DND-41 (cell line): ENCODE data around the gene KLHL3.

Experiments used
- ATAC-seq: fragments of 200-7000 bp; cut with Tn5 transposase; 3 replicates; pipeline ENCODE4 v1.9.1; 2021; ENCODE audit warnings: low read depth; ENCODE audit not compliant: insufficient read depth
- DNase-seq: peaks from one replicate; pipeline ENCODE4 v3.0.0-alpha.2; 2020
- H2AFZ ChIP-seq: 2 replicates; pipeline ENCODE4 v1.6.0; 2012; ENCODE audit warnings: low read depth, low read length
- H3K27ac ChIP-seq: 2 replicates; pipeline ENCODE4 v1.5.1; 2012; ENCODE audit warnings: low read length, inconsistent platforms
- H3K27me3 ChIP-seq: fragments of 200-600 bp; sonication (generic); 2 replicates; pipeline ENCODE4 v1.6.0; 2012; ENCODE audit warnings: low read length, mild to moderate bottlenecking, inconsistent platforms; ENCODE audit not compliant: insufficient read depth, poor library complexity
- H3K36me3 ChIP-seq: 2 replicates; pipeline ENCODE4 v1.5.1; 2012; ENCODE audit warnings: low read length, inconsistent platforms; ENCODE audit not compliant: insufficient read depth
- H3K4me1 ChIP-seq: 2 replicates; pipeline ENCODE4 v1.5.1; 2012; ENCODE audit warnings: mild to moderate bottlenecking, low read length; ENCODE audit not compliant: insufficient read depth
- H3K4me2 ChIP-seq: 2 replicates; pipeline ENCODE4 v1.6.0; 2012; ENCODE audit warnings: mild to moderate bottlenecking, moderate library complexity, low read length, inconsistent platforms; ENCODE audit not compliant: insufficient read depth
- H3K4me3 ChIP-seq, 2 experiments: fragments of 200-600 bp in 1 of 2; shearing (Covaris generic) in 1 of 2; 2 replicates each; pipeline ENCODE4 v1.5.1; 2012 to 2016; ENCODE audit warnings: inconsistent platforms in 2 of 2, low read length in 2 of 2, mild to moderate bottlenecking in 2 of 2, low read depth in 1 of 2, moderate library complexity in 1 of 2
- H3K79me2 ChIP-seq: 2 replicates; pipeline ENCODE4 v1.6.0; 2012; ENCODE audit warnings: low read length, inconsistent platforms; ENCODE audit not compliant: insufficient read depth
- H3K9ac ChIP-seq: 2 replicates; pipeline ENCODE4 v1.6.0; 2012; ENCODE audit warnings: low read depth, mild to moderate bottlenecking, inconsistent platforms, low read length, moderate library complexity
- H3K9me3 ChIP-seq: 2 replicates; pipeline ENCODE4 v1.5.1; 2012; ENCODE audit warnings: low read length, moderate library complexity, mild to moderate bottlenecking, inconsistent platforms; ENCODE audit not compliant: insufficient read depth, severe bottlenecking
- H4K20me1 ChIP-seq: 2 replicates; pipeline ENCODE4 v1.6.0; 2012; ENCODE audit warnings: low read length; ENCODE audit not compliant: insufficient read depth
- CTCF ChIP-seq: IDR thresholded peaks from 2 replicates; pipeline ENCODE4 v1.5.1; 2012; ENCODE audit warnings: borderline replicate concordance, low read length, moderate library complexity, mild to moderate bottlenecking; ENCODE audit not compliant: poor library complexity, severe bottlenecking; ENCODE audit errors: extremely low read depth
- EZH2 ChIP-seq: IDR thresholded peaks from 3 replicates; pipeline ENCODE4 v1.6.1; 2012; ENCODE audit warnings: borderline replicate concordance, low read depth, mild to moderate bottlenecking, moderate library complexity, low read length, inconsistent platforms; ENCODE audit not compliant: severe bottlenecking

The KLHL3 gene

GRCh38 chr5:137738947-137739346 lies 3.1 kb upstream of the KLHL3 start:
- Histone ChIP-seq H3K4me2 (no peak overlapping the region), H3K79me2 (peaks cover under 1% of the 10 kb centered on the region; the same call in 1 of the 2 replicates), H2AFZ (no peak overlapping the region), H3K4me1 (peaks cover 22% of the 10 kb centered on the region), H3K4me3 (no peak overlapping the region), H4K20me1 (no peaks in the 10 kb centered on the region), H3K9ac (no peak overlapping the region), H3K9me3 (no peaks in the 10 kb centered on the region), H3K27me3 (peaks cover 6% of the 10 kb centered on the region), H3K27ac (no peak overlapping the region), H3K36me3 (no peaks in the 10 kb centered on the region)
- DNase-seq: no peak
- TF ChIP-seq CTCF (no peak), EZH2 (no peak)
- no peak for ATAC-seq

GRCh38 chr5:137737349-137738131 lies 1.7 kb upstream of the KLHL3 start:
- Histone ChIP-seq H3K4me2 (no peak overlapping the region), H3K4me1 (peaks cover 27% of the 10 kb centered on the region), H3K79me2 (peaks cover 5% of the 10 kb centered on the region; the same call in 1 of the 2 replicates), H3K27ac (no peak overlapping the region), H3K36me3 (no peaks in the 10 kb centered on the region), H3K27me3 (peaks cover 6% of the 10 kb centered on the region), H4K20me1 (no peaks in the 10 kb centered on the region), H3K4me3 (no peak overlapping the region), H3K9me3 (no peaks in the 10 kb centered on the region), H3K9ac (no peak overlapping the region), H2AFZ (no peak overlapping the region)
- DNase-seq (no peak), ATAC-seq (no peak)
- TF ChIP-seq EZH2 (no peak), CTCF (no peak)

- H3K27me3 ChIP-seq: peaks cover 6% of the 10 kb centered on the region
- no peak overlapping the region for H3K4me3 ChIP-seq
- H3K4me2 ChIP-seq: no peak overlapping the region; the same call in 1 of the 2 replicates
- no peak overlapping the region for H2AFZ ChIP-seq
- H3K36me3 ChIP-seq: no peaks in the 10 kb centered on the region
- no peak for TF ChIP-seq CTCF
- no peak for TF ChIP-seq EZH2
- H3K27ac ChIP-seq: no peak overlapping the region
- ATAC-seq (no peak), DNase-seq (no peak)
- H3K9ac ChIP-seq: no peak overlapping the region
- no peaks in the 10 kb centered on the region for H3K9me3 ChIP-seq
- peaks cover 5% of the 10 kb centered on the region; the same call in 1 of the 2 replicates for H3K79me2 ChIP-seq
- H4K20me1 ChIP-seq: no peaks in the 10 kb centered on the region
- peaks cover 27% of the 10 kb centered on the region for H3K4me1 ChIP-seq
Observed at GRCh38 chr5:137736496-137736895, 607 bp upstream of the KLHL3 start.
